ENCODE measurements around the gene ERCC2.

DNA sequence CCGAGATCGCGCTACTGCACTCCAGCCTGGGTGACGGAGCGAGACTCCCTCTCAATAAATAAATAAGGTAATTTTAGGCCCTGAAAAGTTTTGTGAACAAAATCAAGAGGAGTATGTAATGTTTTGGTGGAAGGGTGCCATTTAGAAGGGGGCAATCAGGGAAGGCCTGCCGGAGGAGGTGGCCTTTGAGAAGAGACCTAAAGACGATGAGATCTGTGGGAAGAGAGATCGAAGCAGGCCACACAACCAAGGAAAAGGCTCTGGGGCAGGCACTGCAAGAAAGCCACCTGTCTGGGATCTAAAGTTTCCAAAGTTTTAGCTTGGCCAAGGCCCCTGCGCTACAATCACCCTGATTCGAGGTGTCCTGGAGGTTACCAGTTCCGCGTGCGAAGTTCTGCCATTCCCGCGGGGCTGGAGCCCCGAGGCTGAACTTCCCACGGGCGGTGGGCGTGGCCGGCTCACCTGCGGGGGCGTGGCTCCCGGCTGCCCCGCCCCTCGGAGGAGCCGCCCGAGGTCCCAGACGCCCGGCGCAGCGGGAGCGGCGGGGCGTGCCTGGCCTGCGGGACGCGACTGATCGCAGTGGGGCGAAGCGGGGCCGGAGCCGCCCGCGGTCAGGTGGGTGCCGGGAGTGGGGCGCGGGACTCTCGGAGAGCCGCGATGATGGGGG, 30.0 kb downstream of the ERCC2 start, which contains the start of gene KLC3:
- no peak for TF ChIP-seq CTCF (IDR thresholded peaks at IDR 0.05)
- no peak for TF ChIP-seq POLR2A (IDR thresholded peaks at IDR 0.05)

Measured in testis (tissue), 2 donors.